ENCODE data around the gene DRAP1. TPM values are rescaled to one million over a fixed set of nuclear protein-coding genes. Genes with fewer than 3 reads are reported as not detected.

The DRAP1 gene
- total RNA-seq, 4 donors from 2014 or later: 32.6 to 112 (median 57.5) TPM

DNA sequence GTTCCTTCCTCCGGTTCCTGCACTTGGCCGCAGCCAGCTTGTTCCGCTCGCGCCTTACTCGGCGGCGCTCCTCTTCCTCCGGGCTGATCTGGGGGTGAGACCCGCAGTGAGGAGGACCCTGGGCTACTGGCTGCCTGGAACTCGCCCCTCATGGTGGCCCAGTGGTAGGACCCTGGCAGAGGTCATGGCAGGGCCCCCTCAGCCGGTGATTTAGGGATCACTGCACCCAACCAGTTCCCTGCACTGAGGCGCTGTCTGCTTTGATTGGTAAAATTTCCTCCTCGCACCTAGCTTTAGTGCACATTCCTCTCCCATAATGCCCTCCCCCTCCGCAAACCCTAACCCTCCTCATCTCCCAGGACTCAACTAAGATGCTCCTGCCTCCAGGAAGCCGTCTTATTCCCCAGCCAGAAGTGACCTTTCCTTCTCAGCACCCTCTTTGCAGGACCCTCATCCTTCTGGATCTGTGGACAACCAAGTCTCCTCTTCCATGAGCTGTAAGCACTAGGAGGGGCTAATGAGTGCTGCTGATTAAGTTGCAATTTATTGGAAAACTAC lies 25.1 kb upstream of the DRAP1 start:
- peak in 2 of 3 donors; percentile 70 to 82 for DNase-seq
- peak overlapping the region; percentile 74 to 99 (median 83) for H3K27ac ChIP-seq
- TF ChIP-seq, protein P1, sequence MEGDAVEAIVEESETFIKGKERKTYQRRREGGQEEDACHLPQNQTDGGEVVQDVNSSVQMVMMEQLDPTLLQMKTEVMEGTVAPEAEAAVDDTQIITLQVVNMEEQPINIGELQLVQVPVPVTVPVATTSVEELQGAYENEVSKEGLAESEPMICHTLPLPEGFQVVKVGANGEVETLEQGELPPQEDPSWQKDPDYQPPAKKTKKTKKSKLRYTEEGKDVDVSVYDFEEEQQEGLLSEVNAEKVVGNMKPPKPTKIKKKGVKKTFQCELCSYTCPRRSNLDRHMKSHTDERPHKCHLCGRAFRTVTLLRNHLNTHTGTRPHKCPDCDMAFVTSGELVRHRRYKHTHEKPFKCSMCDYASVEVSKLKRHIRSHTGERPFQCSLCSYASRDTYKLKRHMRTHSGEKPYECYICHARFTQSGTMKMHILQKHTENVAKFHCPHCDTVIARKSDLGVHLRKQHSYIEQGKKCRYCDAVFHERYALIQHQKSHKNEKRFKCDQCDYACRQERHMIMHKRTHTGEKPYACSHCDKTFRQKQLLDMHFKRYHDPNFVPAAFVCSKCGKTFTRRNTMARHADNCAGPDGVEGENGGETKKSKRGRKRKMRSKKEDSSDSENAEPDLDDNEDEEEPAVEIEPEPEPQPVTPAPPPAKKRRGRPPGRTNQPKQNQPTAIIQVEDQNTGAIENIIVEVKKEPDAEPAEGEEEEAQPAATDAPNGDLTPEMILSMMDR (IDR thresholded peaks at IDR 0.05): no peak
- TF ChIP-seq POLR2A (IDR thresholded peaks at IDR 0.05): no peak
- H3K27me3 ChIP-seq: no peaks in the 10 kb centered on the region
- H3K36me3 ChIP-seq: no peaks in the 10 kb centered on the region
- peak overlapping the region; percentile 21 to 34 (median 29) for H3K4me3 ChIP-seq
- H3K4me1 ChIP-seq: peaks cover 2 to 46% (median 32%) of the 10 kb centered on the region in 4 donors
- H3K9me3 ChIP-seq: no peaks in the 10 kb centered on the region

DNA sequence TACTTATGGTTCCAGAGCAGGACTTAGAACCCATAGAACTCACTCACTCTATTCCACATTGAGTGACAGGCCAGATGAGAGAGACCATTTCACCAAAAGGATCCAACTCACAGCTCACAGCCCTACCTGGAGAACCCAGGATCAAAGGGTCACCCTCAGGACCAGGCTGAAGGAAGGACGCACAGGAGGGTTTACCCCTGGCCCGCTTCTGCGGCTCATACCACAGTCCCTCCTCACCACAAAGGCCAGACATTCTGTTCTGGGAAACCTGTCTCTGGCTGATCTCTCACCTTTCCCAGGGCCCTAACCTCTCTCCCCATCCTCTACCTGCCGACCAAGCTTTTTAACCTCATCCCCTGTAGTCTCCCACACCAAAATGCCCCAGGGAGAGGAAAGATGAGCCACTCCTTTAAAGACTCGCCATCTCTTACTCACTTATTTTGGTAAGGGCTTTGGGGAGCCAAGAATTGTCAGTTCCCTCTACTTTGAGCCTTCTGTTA lies 23.7 kb upstream of the DRAP1 start:
- Histone ChIP-seq H3K27me3 (peaks cover 0 to 5% of the 10 kb centered on the region in 2 donors), H3K27ac (no peak overlapping the region), H3K36me3 (no peaks in the 10 kb centered on the region), H3K4me1 (peaks cover 10 to 49% (median 37%) of the 10 kb centered on the region in 4 donors), H3K4me3 (no peak overlapping the region), H3K9me3 (no peaks in the 10 kb centered on the region)
- TF ChIP-seq, protein P1 (IDR thresholded peaks at IDR 0.05): no peak
- no peak for TF ChIP-seq POLR2A (IDR thresholded peaks at IDR 0.05)
- no peak for DNase-seq

DNA sequence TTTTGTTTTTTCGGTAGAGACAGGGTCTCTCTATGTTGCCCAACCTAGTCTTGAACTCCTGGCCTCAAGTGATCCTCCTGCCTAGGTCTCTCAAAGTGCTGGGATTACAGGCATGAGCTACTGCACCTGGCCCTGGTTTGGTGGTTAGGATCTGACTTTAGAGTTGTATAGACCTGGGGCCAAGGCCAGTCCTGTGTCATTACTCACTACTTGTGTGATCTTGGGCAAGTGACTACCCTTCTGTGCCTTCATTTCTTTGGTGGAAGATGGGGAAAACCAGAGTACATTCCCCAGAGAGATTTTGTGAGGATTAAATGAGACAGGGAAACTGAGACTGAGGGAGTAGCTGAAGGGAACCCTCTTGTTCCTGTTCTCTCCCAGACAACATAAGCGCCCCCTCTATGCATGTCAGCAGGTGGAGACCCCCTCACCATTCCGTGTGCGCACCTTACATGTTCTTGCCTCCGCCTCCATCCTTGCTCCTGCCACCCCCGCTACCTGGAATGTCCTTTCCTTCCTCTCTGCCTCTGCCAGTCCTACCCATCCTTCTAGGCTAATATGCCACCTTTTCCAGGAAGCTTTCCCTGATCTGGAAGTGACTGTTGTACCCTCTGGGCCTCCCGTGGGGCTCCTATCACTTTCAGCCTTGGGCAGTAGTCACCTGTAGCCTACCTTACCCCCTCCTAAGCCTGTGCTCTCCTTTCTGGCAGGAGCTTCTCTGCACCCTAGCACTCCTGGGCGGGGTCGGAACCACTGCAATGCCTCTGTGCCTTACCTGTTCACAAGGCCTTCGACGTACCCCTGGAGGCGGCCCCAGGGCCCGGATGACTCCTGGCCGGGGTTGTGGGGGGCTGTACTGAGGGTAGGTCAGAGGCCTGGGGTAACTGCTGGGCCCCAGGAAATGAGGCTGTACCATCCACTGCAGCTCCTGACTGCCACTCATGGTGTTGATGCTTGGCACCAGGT lies 22.9 kb upstream of the DRAP1 start:
- no peak for TF ChIP-seq POLR2A (IDR thresholded peaks at IDR 0.05)
- Histone ChIP-seq H3K4me1 (peaks cover 10 to 46% (median 36%) of the 10 kb centered on the region in 4 donors), H3K36me3 (no peaks in the 10 kb centered on the region), H3K4me3 (no peak overlapping the region), H3K27ac (no peak overlapping the region), H3K27me3 (peaks cover 0 to 5% of the 10 kb centered on the region in 2 donors), H3K9me3 (no peaks in the 10 kb centered on the region)
- no peak for DNase-seq

DNA sequence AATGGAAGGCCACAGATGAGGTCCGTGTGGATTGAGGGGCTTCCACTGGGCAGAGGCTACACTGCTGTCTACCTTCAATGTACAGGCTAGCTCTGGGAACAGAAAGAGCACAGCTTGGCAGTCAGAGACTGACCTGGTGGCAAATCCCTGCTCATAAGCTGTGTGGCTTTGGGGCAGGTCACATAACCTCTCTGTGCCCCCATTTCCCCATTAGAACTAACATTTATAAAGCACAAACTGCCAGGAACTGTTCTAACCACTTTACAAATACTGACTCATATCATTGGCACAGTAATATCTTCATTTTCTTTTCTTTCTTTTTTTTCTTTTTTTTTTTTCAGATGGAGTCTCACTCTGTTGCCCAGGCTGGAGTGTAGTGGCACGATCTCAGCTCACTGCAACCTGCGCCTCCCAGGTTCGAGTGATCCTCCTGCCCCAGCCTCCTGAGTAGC lies 22.2 kb upstream of the DRAP1 start:
- DNase-seq: no peak
- peaks cover 10 to 38% (median 30%) of the 10 kb centered on the region in 4 donors for H3K4me1 ChIP-seq
- H3K36me3 ChIP-seq: no peaks in the 10 kb centered on the region
- no peak for TF ChIP-seq POLR2A (IDR thresholded peaks at IDR 0.05)
- TF ChIP-seq, protein P1 (IDR thresholded peaks at IDR 0.05): no peak
- H3K4me3 ChIP-seq: no peak overlapping the region
- H3K9me3 ChIP-seq: no peaks in the 10 kb centered on the region
- H3K27me3 ChIP-seq: peaks cover 0 to 5% of the 10 kb centered on the region in 2 donors
- H3K27ac ChIP-seq: no peak overlapping the region

DNA sequence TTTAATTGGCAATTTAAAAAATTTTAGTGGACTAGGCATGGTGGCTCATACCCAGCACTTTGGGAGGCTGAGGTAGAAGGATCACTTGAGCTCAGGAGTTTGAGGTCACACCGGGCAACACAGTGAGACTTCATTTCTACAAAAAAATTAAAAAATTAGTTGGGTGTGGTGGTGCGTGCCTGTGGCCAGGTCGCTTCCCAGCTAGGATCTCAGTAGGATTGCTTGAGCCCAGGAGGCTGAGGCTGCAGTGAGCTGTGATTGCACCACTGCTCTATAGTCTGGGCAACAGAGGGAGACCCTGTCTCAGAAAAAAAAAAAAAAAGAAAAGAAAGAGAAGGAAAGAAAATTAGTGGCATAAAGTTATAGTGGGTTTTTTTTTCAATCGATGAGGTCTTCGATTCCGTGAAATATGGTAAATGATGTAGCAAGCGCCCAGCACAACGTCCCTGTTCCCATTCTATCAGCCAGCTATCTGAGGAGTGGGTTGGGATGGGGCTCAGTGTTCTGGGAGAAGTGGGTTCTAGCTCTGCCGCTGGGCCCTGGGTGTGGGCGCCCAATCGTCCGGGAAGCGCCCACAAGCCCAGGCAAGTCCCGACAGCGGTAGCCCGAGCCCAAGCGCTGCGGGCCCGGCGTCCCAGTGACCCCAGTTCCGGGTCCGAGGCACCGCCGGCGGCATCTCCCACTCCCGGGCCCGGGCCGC lies 20.4 kb upstream of the DRAP1 start:
- no peaks in the 10 kb centered on the region for H3K36me3 ChIP-seq
- DNase-seq: no peak
- H3K27ac ChIP-seq: peak overlapping the region in 1 of 4 donors; percentile 59
- H3K9me3 ChIP-seq: no peaks in the 10 kb centered on the region
- H3K4me1 ChIP-seq: peaks cover 10 to 23% (median 17%) of the 10 kb centered on the region in 4 donors
- TF ChIP-seq, protein P1 (IDR thresholded peaks at IDR 0.05): no peak
- TF ChIP-seq POLR2A (IDR thresholded peaks at IDR 0.05): no peak
- H3K4me3 ChIP-seq: peak overlapping the region; percentile 41 to 68 (median 57)
- H3K27me3 ChIP-seq: peaks cover 0 to 5% of the 10 kb centered on the region in 2 donors
